Gastroesophageal sphincter (tissue), 3 donors: ENCODE data around the gene LRIG1.

Experiments used
- POLR2A ChIP-seq, 2 donors: fragments of 450-650 bp; IDR thresholded peaks; one replicate each; pipeline ENCODE4 v1.6.1; 2017; ENCODE audit warnings: antibody characterized with exemption in 2 of 2, mild to moderate bottlenecking in 2 of 2, moderate library complexity in 1 of 2
- POLR2AphosphoS5 ChIP-seq: sonication (generic); formaldehyde crosslinking; IDR thresholded peaks from one replicate; pipeline ENCODE4 v1.6.1; 2017; ENCODE audit warnings: antibody characterized with exemption
- TF ChIP-seq, protein P1 (sequence below), 4 experiments: fragments of 200-600 bp in 2 of 4; fragments of 450-650 bp in 2 of 4; sonication (generic) in 1 of 4; IDR thresholded peaks; one replicate each; pipeline ENCODE4 v1.5.1; 2017 to 2019; ENCODE audit warnings: antibody characterized with exemption in 4 of 4, mild to moderate bottlenecking in 2 of 4, moderate library complexity in 2 of 4

DNA sequence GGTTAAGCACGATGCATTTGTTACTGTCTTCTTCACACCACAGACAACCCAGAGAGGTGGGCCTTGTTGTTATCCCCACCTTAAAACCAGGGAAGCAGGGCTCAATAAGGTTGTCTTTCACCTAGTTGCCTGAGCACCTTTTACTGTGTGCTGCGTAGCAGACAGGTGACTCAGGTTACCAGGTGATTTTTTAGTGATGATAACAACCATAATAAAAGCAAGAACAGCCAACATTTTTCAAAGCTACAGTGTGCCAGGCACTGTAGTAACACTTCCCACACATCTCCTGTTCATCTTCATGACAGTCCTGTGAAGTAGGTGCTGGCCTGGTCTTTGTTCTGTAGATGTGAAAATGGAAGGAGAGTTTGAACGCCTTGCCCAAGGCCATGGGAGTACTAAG lies 147.8 kb downstream of the LRIG1 start:
- TF ChIP-seq POLR2A (IDR thresholded peaks at IDR 0.05) (no peak), POLR2AphosphoS5 (no peak)
- TF ChIP-seq, protein P1, sequence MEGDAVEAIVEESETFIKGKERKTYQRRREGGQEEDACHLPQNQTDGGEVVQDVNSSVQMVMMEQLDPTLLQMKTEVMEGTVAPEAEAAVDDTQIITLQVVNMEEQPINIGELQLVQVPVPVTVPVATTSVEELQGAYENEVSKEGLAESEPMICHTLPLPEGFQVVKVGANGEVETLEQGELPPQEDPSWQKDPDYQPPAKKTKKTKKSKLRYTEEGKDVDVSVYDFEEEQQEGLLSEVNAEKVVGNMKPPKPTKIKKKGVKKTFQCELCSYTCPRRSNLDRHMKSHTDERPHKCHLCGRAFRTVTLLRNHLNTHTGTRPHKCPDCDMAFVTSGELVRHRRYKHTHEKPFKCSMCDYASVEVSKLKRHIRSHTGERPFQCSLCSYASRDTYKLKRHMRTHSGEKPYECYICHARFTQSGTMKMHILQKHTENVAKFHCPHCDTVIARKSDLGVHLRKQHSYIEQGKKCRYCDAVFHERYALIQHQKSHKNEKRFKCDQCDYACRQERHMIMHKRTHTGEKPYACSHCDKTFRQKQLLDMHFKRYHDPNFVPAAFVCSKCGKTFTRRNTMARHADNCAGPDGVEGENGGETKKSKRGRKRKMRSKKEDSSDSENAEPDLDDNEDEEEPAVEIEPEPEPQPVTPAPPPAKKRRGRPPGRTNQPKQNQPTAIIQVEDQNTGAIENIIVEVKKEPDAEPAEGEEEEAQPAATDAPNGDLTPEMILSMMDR (IDR thresholded peaks at IDR 0.05), result no peak
